DMS 273 treated with DMSO at 0.1 percent for 48 hours (cell line): ENCODE data around the gene FIBP.
A peak's percentile ranks its signal among the peaks of the same experiment; 100 is the strongest.
"Not testable (repeated sequence)": the region's sequence is repeated elsewhere in the genome, so short reads cannot be mapped to it uniquely, and the experiment has no call there.

Source experiments
- DNase-seq: peaks from one replicate; lab custom pipeline; 2025; lab: John Stamatoyannopoulos, UW

FIBP gene

DNA sequence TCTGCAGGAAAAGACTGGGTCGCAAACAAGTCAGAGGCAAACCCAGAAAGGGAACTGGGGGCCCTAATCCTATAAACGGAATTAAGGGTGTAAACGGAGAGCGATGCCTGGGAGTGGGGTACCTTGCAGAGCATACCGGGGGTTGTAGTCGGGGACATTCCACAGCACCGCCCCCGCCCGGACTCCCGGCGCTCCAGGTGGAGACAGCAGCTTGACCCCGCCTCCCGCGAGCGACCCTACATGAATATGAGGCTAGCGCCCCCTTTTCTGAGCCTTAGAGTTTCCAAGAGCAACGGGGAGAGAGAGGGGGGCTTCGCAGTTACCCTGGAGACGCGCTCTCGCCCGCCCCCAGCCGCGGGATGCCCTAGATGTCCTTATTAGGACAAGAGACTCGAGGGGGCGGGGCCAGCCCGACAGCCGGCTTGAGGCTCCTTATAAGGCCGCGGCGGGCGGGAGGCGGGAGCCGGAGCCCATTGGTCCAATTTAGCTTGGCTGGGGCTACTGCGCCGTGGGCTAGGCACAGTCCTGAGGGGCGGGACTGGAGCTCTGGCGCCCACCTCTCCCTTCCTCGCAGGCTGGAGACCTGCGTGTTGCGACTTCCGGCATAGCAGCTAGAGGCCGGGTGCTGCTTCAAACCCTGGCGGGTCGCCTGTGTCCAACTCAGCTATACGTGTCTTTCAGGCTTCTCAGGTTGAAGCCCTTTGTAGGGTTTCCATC is 29.0 kb downstream of the FIBP start:
- peak; percentile 93 for DNase-seq

DNA sequence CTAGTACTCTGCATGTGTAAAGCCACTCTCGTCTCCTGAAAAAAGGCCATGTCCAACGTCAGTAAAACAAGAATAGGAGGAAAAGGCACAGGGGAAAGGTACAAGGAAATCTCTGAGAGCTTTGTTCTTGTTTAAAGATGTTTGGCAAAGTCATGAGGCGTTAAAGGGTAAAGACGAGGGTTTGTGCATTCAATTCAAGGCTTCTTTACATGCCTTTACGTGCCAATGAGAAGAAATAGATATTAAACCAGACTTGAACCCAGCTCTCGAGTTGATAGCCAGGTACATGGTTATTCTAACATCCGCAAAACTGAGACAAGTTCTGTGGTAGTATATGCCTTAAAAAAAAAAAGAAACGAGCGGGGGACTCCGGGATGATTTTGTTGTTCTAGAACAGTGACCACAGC is 29.6 kb downstream of the FIBP start:
- DNase-seq: no peak

DNA sequence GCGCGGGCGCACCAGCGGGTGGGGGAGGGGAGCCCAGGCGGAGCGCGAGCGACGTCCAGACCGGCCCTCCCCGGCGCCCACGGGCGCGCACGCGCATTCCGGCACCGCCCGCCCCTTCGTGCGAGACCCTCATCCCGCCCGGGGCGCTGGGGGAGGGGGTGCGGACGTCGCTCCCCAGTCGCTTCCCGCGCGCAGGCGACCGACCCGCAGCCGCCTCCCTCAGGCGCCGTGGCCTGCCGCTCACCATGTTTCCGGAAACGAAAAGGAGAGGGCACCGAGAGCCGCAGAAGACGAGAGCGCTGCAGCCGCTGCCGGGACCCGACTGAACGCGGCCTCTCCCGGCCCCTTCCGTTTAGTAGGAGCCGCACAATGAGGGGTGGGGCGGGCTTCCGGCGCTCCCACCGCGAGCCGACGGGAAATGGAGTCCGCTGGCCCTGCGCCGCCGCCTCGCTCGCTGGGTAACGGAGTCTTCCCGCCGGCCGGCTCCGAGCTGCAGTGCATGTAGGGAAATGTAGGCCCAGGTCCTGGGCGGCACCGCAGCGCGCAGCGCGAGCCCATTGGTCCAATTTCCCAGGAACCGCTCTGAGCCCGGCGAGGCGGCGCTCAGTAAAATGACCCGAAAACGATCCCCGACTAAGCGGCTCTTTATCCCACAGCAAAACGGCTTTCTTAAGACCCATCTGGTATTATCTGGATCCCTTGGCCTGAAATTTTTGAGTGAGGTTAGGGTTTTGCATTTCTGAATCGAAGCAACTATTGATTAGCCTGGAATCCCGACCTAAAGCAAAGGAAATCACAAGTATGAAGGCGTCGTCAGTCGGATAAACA is 30.2 kb downstream of the FIBP start, which contains the start of gene CFL1:
TSS of gene CFL1 (minus strand) at position 328 of the 828 bp plus-strand sequence. CDS start at position 247, 81 bp downstream.
- DNase-seq: peak; percentile 87

DNA sequence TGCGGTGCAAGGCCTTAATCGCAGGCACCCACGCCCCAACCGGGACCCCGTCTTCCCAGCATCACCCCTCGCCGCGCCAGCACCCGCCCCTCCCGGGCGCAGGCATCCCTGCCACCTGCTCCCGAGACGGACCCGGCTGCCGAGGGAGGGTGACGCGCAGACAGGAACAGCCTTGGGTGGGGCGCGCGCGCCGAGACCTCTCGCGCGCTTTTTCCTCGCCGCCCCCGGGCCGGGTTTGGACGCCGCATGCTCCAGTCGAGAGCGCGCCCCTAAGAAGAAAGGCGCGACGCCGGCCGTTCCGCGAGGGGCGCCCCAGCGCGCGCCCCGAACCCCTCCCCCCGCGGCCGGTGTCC is 30.8 kb downstream of the FIBP start:
- DNase-seq: no peak

DNA sequence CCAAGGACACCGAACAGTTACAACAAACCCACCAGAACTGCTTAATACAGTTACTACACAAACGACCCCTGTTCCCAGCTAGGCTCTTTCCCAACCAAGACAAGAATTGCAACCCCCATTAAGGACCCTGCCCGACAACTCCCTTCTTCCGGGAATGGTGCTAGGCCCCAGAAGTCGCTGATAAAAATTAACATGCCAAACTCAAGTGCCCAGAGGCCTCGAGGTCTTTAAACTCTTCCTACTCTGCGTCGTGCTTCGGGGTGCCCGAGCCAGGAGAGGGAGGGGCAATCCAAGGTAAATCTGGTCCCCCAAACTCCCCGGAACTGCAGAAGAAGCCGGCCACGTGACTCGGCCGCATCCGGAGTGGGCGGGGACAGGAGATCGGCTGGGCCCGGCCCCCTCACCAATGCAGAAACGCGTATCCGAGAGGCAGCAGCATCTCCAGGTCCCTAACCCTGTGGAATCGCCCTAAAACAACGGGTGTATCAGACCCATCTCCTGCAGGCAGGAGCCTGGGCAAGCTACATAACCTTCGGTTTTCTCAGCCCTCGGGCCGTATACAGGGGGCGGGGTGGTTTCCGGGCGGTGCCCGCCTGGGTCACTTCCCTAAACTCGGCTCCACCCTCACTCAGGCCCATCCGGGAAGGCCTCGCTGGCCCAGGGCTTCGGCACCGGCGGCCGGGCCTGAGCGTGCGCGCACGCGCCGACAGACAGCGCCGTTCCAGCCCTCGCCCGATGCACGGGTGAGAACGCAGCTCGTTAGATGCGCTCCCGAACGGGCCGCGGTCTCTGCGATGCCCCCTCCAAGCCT is 31.4 kb downstream of the FIBP start:
- no peak for DNase-seq

DNA sequence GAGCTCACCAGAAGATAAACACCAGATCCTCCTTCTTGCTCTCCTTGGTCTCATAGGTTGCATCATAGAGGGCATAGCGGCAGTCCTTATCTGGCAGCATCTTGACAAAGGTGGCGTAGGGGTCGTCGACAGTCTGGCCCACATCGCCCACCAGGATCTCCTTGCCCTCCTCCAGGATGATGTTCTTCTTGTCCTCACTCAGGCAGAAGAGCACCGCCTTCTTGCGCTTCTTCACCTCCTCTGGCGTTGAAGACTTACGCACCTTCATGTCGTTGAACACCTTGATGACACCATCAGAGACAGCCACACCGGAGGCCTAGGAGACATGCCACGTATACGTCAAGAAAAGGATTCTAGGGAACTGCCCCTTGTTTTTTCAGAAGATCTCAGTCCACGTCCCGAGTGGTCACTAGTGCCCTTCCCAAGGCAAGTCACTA is 32.3 kb downstream of the FIBP start:
- DNase-seq: no peak

DNA sequence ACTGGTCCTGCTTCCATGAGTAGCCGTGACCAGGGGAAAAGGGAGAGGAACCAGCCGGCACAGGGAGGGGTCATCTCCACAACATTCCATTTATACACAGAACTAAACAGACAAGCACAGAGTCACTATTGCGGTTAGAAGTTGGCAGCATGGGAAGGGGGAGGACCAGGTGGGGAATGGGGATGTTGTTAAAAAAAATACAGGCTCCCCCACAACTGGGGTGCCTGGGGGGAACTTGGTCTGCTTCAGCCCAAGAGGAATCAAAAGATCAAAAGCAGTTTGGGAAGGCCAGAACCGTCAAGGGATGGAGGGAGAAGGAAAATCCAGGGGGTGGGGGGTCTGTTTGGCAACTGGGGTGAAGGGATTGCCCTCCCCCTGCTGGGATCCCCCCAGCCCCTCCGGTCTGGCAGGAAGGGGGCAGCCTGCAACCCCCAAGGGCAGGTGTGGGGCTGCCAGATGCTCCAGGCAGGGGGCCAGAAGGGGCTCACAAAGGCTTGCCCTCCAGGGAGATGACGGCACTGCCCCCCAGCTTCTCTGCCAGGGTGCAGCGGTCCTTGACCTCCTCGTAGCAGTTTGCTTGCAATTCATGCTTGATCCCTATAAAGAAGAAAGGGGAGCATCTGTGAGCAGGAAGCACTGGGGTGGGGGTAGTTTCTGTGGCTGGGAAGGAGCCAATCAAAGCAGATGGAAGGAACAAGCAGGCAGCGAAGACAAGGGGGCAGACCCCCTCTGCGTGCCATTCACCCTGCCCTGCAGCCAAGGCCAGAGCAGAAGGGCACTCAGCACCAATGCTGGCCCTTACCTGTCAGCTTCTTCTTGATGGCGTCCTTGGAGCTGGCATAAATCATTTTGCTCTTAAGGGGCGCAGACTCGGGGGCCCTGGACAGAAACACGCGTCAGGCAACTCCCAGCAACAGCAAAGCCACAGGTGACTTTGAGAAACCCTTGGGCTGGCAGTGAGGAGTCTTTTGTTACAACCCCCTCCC is 33.1 kb downstream of the FIBP start:
- no peak for DNase-seq

DNA sequence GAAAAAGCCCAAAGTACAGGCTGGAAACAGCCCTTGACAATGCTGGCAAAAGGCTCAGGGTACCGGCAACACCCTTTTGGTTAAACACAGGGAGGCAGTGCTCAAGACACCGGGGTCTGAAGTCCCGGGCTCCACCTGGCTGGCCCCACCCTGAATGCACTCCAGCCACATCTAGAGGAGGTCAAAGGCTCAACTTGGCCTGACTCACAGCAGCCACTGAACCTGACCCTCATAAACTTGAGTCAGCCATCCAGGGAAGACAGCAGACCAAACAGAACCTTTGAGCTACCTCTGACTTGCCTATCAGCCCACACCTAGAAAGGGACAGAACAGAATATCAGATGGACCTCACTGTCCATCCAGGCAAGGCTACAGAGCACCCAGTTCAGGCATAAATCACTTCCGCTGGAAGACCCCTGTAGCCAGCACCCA is 34.1 kb downstream of the FIBP start:
- DNase-seq: no peak

DNA sequence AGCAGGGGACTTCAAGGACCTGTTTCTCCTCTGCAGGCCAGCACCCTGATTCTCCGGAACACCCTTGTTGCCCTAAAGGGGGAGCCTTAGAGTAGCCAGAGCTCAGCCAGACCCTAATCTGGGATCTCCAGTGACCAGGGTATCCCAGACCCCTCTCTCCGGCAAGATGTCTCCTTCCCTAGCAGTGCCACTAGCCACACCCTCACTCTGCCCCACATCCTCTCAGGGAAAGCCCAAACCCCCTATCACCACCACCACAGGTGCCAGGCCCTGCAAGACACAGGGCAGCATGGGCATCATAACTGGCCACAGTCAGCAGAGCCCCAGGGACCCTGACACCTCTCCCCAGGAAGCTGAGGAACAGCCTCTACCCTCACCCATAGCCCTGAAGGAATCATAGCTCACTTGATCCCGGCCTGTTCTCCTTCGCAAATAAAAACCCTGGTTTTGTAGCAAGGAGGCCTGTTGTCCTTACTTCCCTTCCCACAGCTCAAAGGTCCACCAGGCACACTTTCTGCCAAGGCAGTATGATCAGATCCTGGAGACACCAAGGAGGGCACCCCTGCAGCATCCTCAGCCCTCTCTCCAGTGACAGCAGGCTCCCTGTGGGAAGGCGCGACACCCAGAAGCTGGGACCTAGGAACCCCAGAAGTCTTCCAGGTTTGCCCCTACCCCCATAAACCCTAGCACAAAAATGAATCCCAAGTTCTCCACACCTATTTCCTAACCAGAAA is 34.9 kb downstream of the FIBP start:
- no peak for DNase-seq

DNA sequence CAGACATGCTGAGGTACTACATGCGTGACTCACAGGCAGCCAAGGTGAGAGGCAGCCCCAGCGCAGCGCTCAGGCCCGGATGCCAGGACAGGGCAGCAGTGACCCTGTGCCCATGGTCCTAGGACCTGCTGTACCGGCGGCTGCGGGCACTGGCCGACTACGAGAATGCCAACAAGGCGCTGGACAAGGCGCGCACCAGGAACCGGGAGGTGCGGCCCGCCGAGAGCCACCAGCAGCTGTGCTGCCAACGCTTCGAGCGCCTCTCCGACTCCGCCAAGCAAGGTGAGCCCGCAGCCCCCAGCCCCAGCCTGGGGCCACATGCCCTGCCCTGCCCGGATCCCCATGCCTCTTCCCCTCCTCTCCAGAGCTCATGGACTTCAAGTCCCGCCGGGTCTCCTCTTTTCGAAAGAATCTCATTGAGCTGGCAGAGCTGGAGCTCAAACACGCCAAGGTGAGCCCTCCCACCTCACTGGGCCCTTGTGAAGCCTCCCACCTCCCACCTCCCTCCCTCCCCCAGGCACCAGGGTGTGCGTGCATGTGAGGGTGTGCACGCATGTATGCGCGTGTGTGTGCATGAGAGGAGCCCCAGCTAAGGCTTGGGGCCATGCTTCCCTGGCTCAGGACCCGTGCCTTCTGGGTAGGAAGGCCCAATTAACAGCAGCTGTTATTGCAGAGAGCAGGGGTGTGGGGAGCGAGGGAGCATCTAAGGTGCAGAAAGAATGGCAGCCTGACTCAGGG is 35.6 kb downstream of the FIBP start:
- DNase-seq: no peak

DNA sequence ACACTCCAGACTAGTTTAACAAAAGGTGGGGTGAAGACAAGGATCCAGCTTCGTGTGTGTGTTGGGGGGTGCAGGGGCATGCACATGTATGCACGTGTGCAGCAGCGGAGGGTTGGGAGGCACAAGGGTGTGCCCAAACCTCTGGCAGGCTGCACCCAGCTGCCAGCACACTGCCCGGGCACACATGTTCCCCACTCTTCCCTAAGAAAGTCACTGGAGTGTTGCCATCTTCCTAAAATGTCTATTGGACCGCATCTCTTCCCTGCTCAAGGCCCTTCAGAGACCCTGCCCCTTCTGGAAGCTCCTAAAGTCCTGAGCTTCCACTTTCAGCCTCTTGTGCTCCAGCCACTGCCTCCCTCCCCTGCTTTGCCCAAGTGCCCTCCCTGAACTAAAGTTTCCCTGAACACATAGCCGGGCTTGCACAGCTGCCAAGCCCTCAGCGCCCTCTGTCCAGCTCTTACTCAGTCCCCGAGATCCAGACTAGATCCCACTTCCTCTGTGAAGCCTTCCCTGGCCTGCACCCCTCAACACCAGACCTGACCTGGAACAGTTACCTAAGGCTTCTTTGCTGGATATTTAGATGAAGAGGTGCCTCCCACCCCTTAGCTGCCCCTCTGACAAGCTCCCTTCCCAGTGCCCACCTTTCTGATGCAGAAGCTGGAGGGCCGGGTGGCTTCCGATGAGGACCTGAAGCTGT is 36.3 kb downstream of the FIBP start:
- no peak for DNase-seq

DNA sequence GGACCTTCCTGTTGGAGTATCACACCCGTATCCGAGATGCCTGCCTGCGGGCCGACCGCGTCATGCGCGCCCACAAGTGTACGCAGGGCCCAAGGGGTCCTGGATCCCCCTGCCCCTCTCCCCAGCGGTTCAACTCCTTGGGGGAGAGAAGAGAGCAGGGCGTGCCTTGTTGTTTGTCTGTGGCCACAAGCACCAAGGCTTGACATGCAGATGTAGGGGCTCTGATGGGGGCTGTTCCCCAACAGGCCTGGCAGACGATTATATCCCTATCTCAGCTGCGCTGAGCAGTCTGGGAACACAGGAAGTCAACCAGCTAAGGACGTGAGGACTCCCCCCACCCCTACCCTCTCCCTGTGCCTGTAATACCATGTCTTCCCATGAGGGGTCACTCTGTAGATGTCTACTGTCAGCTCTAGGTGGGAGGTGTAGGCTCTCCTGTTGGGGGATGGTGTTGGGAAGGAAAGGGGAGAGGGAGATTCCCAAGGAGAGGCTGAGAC is 37.1 kb downstream of the FIBP start:
- DNase-seq: no peak

DNA sequence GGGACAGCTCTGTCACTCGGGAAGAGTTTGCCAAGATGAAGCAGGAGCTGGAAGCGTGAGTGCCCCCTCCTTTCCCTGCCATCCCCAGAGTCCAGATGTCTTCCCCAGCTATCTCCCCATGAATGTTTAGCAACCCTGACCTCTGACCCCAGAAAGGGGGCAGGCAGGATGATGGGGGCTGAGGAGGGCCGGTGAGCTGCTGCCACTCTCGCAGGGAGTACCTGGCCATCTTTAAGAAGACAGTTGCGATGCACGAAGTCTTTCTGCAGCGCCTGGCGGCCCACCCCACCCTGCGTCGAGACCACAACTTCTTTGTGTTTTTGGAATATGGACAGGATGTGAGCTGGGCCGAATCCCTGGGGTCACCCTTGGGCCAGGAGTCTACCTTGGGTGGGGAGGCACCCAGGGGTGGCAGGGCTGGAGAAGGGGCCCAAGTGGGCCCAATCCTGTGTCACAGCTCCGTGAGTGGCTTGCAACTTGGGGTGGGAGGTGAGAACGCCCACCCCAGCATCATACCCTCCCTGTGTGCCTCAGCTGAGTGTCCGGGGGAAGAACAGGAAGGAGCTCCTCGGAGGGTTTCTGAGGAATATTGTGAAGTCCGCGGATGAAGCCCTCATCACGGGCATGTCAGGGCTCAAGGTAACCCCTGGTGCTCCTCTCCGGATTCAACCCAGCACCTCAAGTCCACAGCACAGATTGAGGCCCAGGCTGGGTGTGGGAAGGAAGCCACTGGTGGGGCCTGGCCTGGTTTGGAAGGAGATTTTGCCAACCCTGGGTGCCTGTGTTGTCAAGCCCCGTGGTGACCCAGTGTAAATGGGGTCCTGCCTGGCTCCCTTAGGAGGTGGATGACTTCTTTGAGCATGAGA is 37.8 kb downstream of the FIBP start:
- no peak for DNase-seq

DNA sequence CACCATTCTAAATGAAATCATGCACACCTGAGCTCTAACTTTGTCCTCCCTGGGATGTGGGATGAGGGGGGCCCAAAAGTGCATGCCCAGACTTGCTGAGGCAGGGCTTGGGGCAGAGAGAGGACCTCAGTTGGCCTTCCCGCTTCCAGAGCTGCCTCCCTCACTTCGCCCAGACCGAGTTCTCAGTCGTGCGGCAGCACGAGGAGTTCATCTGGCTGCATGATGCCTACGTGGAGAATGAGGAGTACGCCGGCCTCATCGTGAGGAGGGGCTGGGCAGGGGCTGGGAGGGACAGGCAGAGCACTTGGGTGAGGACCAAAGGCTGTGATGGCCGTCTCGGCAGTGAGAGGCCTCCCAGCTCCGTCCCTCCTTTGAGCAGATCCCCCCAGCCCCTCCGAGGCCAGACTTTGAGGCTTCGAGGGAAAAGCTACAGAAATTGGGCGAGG is 38.5 kb downstream of the FIBP start:
- no peak for DNase-seq

DNA sequence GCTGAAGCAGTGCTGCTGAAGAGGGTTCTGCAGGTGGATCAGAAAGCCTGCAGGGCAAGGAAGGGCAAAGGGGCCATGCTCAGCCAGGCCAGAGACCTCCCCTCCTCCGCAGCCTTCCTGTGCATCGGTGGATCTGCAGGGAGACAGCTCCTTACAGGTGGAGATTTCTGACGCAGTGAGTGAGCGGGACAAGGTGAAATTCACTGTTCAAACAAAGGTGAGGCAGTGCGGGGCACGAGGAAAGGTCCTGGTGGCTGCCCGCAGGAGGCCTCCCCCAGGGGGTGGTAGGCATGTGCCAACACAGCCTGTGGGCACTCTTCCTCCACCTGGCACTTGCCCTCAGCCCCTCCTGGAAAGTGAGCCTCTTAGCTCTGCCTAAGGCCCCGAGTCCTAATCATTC is 38.9 kb downstream of the FIBP start:
- no peak for DNase-seq

DNA sequence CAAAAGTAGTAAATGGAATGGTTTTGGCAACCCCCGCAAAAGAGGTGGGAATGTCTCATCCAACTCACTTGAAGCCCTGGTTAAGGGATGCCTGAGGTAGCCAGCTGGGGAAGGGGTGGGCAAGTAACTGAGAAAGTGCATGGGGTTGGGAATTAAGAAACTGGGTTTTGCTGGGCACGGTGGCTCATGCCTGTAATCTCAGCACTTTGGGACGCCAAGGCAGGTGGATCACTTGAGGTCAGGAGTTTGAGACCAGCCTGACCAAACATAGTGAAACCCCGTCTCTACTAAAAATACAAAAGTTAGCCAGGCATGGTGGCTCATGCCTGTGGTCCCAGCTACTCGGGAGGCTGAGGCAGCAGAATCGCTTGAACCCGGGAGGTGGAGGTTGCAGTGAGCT is 39.6 kb downstream of the FIBP start:
- DNase-seq: not testable (repeated sequence)

DNA sequence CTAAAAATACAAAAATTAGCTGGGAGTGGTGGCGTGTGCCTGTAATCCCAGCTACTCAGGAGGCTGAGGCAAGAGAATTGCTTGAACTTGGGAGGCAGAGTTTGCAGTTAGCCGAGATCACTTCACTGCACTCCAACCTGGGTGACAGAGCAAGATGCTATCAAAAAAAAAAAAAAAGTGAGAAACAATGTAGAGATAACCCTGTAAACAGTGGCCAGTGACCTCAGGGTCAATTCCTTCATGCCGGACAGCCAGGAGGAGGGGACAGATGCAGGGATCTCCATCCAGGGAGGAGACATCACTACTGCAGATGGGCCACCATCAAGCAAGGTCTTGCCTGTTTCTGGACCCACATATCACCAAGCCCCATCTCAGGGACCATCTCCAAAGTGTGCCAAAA is 40.5 kb downstream of the FIBP start:
- DNase-seq: no peak
